ENCODE results near the gene SLC44A3.

Gene SLC44A3

GRCh38 chr1:94819945-94820746, at the start of gene SLC44A3:
Gene SLC44A3 (plus strand): TSS chr1:94820357. CDS start chr1:94820452, 95 bp downstream.
- no peak for DNase-seq

GRCh38 chr1:94772230-94772641, 47.9 kb upstream of the SLC44A3 start:
- DNase-seq, result no peak

- no peak for DNase-seq
Measured at GRCh38 chr1:94772845-94773244, 47.3 kb upstream of the SLC44A3 start.

GRCh38 chr1:94773296-94773809, 46.8 kb upstream of the SLC44A3 start:
- no peak for DNase-seq

- no peak for DNase-seq
Measured at GRCh38 chr1:94773931-94774422, 46.2 kb upstream of the SLC44A3 start.

GRCh38 chr1:94776474-94776873, 43.7 kb upstream of the SLC44A3 start:
- DNase-seq, result no peak

- no peak for DNase-seq
Measured at GRCh38 chr1:94777281-94777680, 42.9 kb upstream of the SLC44A3 start.

GRCh38 chr1:94778808-94779207, 41.3 kb upstream of the SLC44A3 start:
- no peak for DNase-seq

GRCh38 chr1:94783342-94784189, 36.6 kb upstream of the SLC44A3 start:
- no peak for DNase-seq

- DNase-seq, result no peak
Measured at GRCh38 chr1:94784190-94784515, 36.0 kb upstream of the SLC44A3 start.

GRCh38 chr1:94787691-94788090, 32.5 kb upstream of the SLC44A3 start:
- no peak for DNase-seq

- no peak for DNase-seq
Measured at GRCh38 chr1:94790246-94790645, 29.9 kb upstream of the SLC44A3 start.

GRCh38 chr1:94790670-94791069, 29.5 kb upstream of the SLC44A3 start:
- no peak for DNase-seq

GRCh38 chr1:94792473-94793295, 27.5 kb upstream of the SLC44A3 start:
- DNase-seq, result no peak

GRCh38 chr1:94793296-94793656, 26.9 kb upstream of the SLC44A3 start:
- DNase-seq, result no peak

GRCh38 chr1:94795434-94795833, 24.7 kb upstream of the SLC44A3 start:
- no peak for DNase-seq

GRCh38 chr1:94796266-94796665, 23.9 kb upstream of the SLC44A3 start:
- DNase-seq, result no peak

GRCh38 chr1:94797291-94797690, 22.9 kb upstream of the SLC44A3 start:
- no peak for DNase-seq

GRCh38 chr1:94798054-94798453, 22.1 kb upstream of the SLC44A3 start:
- DNase-seq, result no peak

GRCh38 chr1:94798462-94798861, 21.7 kb upstream of the SLC44A3 start:
- no peak for DNase-seq

- no peak for DNase-seq
Measured at GRCh38 chr1:94799206-94799605, 21.0 kb upstream of the SLC44A3 start.

GRCh38 chr1:94801919-94802546, 18.1 kb upstream of the SLC44A3 start:
- DNase-seq, result no peak

Measured in activated CD4-positive, CD25-positive, alpha-beta regulatory T cell treated with anti-CD3 and anti-CD28 coated beads, Interleukin-2, amount 50 U/mL, for 72 hours (primary cell).